HEK293 (cell line): ENCODE data around the gene KDELR1.

Experiments
- CTCF ChIA-PET: fragments of 350-600 bp; formaldehyde crosslinking; extraction: SDS; loops from one replicate; lab custom pipeline; 2021; ENCODE audit warnings: antibody characterized with exemption; lab: Yijun Ruan, JAX
- POLR2A ChIA-PET: fragments of 300-600 bp; formaldehyde crosslinking; extraction: SDS; loops from one replicate; lab custom pipeline; 2020; ENCODE audit warnings: antibody characterized with exemption, inconsistent platforms; lab: Yijun Ruan, JAX
- H3K27ac ChIP-seq: fragments of 200-500 bp; sonication (Bioruptor generic); 2 replicates; pipeline ENCODE4 v1.5.1; 2014; ENCODE audit warnings: low read depth, low read length, control low read depth, inconsistent platforms; ENCODE audit errors: extremely low read depth
- H3K36me3 ChIP-seq, 2 experiments: fragments of 200-500 bp in 1 of 2; sonication (Bioruptor generic) in 1 of 2; 1 replicate in 1 of 2; 2 replicates in 1 of 2; pipeline ENCODE4 v1.5.1; 2014 to 2017; ENCODE audit warnings: inconsistent platforms in 2 of 2, low read length in 2 of 2; ENCODE audit not compliant: control insufficient read depth in 2 of 2, insufficient read depth in 1 of 2
- H3K4me1 ChIP-seq: fragments of 200-500 bp; sonication (Bioruptor generic); 2 replicates; pipeline ENCODE4 v1.5.1; 2014; ENCODE audit warnings: mild to moderate bottlenecking, low read length, inconsistent platforms; ENCODE audit not compliant: control insufficient read depth, insufficient read depth
- H3K4me3 ChIP-seq: 2 replicates; pipeline ENCODE4 v1.5.1; 2011; ENCODE audit warnings: low read depth, mild to moderate bottlenecking, control low read depth, low read length, moderate library complexity
- H3K9me3 ChIP-seq: fragments of 200-500 bp; sonication (Bioruptor generic); 2 replicates; pipeline ENCODE4 v1.5.1; 2014; ENCODE audit warnings: low read depth, low read length, inconsistent platforms; ENCODE audit not compliant: control insufficient read depth, insufficient read depth
- HOXC10 ChIP-seq: sonication (generic); formaldehyde crosslinking; IDR thresholded peaks from 2 replicates; pipeline ENCODE4 v1.8.1; 2023; ENCODE audit warnings: mild to moderate bottlenecking, missing genetic modification reagents
- OSR2 ChIP-seq: fragments of 450-650 bp; formaldehyde crosslinking; IDR thresholded peaks from 2 replicates; pipeline ENCODE4 v1.5.1; 2016; ENCODE audit warnings: missing biosample characterization, missing genetic modification characterization
- PRDM1 ChIP-seq: fragments of 450-650 bp; formaldehyde crosslinking; IDR thresholded peaks from 2 replicates; pipeline ENCODE4; 2016; ENCODE audit warnings: missing biosample characterization, missing genetic modification characterization
- ZBTB1 ChIP-seq: fragments of 450-650 bp; formaldehyde crosslinking; IDR thresholded peaks from 2 replicates; pipeline ENCODE4 v1.5.1; 2016; ENCODE audit warnings: missing biosample characterization, missing genetic modification characterization
- ZBTB8A ChIP-seq: fragments of 450-650 bp; formaldehyde crosslinking; IDR thresholded peaks from 2 replicates; pipeline ENCODE4 v1.5.1; 2016; ENCODE audit warnings: missing biosample characterization, missing genetic modification characterization
- ZIC2 ChIP-seq: fragments of 450-650 bp; formaldehyde crosslinking; IDR thresholded peaks from 2 replicates; pipeline ENCODE4 v1.5.1; 2016; ENCODE audit warnings: missing biosample characterization, missing genetic modification characterization
- ZNF132 ChIP-seq: fragments of 450-650 bp; formaldehyde crosslinking; IDR thresholded peaks from 2 replicates; pipeline ENCODE4 v1.5.1; 2017; ENCODE audit warnings: missing biosample characterization, missing genetic modification characterization, borderline replicate concordance
- ZNF18 ChIP-seq: fragments of 450-650 bp; formaldehyde crosslinking; IDR thresholded peaks from 2 replicates; pipeline ENCODE4 v1.5.1; 2016; ENCODE audit warnings: missing biosample characterization, missing genetic modification characterization
- ZNF214 ChIP-seq: fragments of 450-650 bp; formaldehyde crosslinking; IDR thresholded peaks from 2 replicates; pipeline ENCODE4 v1.5.1; 2017; ENCODE audit warnings: missing biosample characterization, mild to moderate bottlenecking, missing genetic modification characterization, borderline replicate concordance
- ZNF366 ChIP-seq: fragments of 450-650 bp; formaldehyde crosslinking; conservative IDR thresholded peaks from 2 replicates; pipeline ENCODE4 v1.5.1; 2016; ENCODE audit warnings: missing biosample characterization, missing genetic modification characterization
- ZNF530 ChIP-seq: fragments of 450-650 bp; formaldehyde crosslinking; IDR thresholded peaks from 2 replicates; pipeline ENCODE4 v1.5.1; 2016; ENCODE audit warnings: low read depth, missing biosample characterization, missing genetic modification characterization
- ZNF571 ChIP-seq: fragments of 450-650 bp; formaldehyde crosslinking; IDR thresholded peaks from 2 replicates; pipeline ENCODE4 v1.5.0; 2017; ENCODE audit warnings: missing biosample characterization, missing genetic modification characterization
- ZNF768 ChIP-seq: fragments of 450-650 bp; formaldehyde crosslinking; IDR thresholded peaks from 2 replicates; pipeline ENCODE4 v1.5.1; 2018; ENCODE audit warnings: missing biosample characterization, mild to moderate bottlenecking, missing genetic modification characterization
- ZNF791 ChIP-seq: fragments of 450-650 bp; formaldehyde crosslinking; IDR thresholded peaks from 2 replicates; pipeline ENCODE4 v1.5.1; 2016; ENCODE audit warnings: missing biosample characterization, missing genetic modification characterization
- ZSCAN18 ChIP-seq: fragments of 450-650 bp; formaldehyde crosslinking; IDR thresholded peaks from 2 replicates; pipeline ENCODE4 v1.5.1; 2016; ENCODE audit warnings: missing biosample characterization, missing genetic modification characterization

KDELR1 gene

GRCh38 chr19:48342414-48342738 is 49.0 kb downstream of the KDELR1 start:
- no peak overlapping the region for H3K27ac ChIP-seq
- H3K4me3 ChIP-seq = no peak overlapping the region
- H3K4me1 ChIP-seq = no peaks in the 10 kb centered on the region
- ChIA-PET POLR2A (no interaction called here), CTCF (no interaction called here)
- TF ChIP-seq ZNF791 (no peak), ZNF366 (tag by site-specific recombination) (0 out of 2 replicates have a peak, but pooled peaks have one; percentile 9)
- no peaks in the 10 kb centered on the region for H3K9me3 ChIP-seq
- H3K36me3 ChIP-seq = no peaks in the 10 kb centered on the region; a peak in 1 of 3 replicates

- TF ChIP-seq ZNF366 (tag by site-specific recombination) (peak; percentile 62; the same call in 1 of the 2 replicates), HOXC10 (CRISPR knock-in tag) (no peak), ZNF768 (tag by site-specific recombination) (peak; percentile 78; the same call in 1 of the 2 replicates), ZNF530 (tag by site-specific recombination) (no peak), PRDM1 (tag by site-specific recombination) (peak; percentile 77)
- H3K36me3 ChIP-seq = no peaks in the 10 kb centered on the region; a peak in 1 of 3 replicates
- H3K9me3 ChIP-seq = no peaks in the 10 kb centered on the region
- no peak overlapping the region for H3K4me3 ChIP-seq
- H3K4me1 ChIP-seq = no peaks in the 10 kb centered on the region
- ChIA-PET POLR2A (interaction anchor here (0.9 to 1.3 kb wide), 2 partner anchors 9 to 20 kb away, joined by 3 read pairs; a partner anchor contains a TSS), CTCF (interaction anchor here (0.5 to 2.5 kb wide), 4 partner anchors 9 to 50 kb away, joined by 3 to 18 read pairs (median 4); partner anchors contain the start of gene KDELR1)
- H3K27ac ChIP-seq = no peak overlapping the region
Measured at GRCh38 chr19:48341515-48342413, 49.6 kb downstream of the KDELR1 start.

- no peaks in the 10 kb centered on the region for H3K9me3 ChIP-seq
- no peak for TF ChIP-seq ZBTB8A (tag by site-specific recombination)
- no peak for TF ChIP-seq ZNF214 (tag by site-specific recombination)
- TF ChIP-seq ZBTB1 (tag by site-specific recombination) = no peak
- peak; percentile 89 for TF ChIP-seq ZNF18 (tag by site-specific recombination)
- TF ChIP-seq ZIC2 (tag by site-specific recombination) = peak; percentile 87
- no peak for TF ChIP-seq ZNF571 (tag by site-specific recombination)
- no peak for TF ChIP-seq OSR2
- TF ChIP-seq ZSCAN18 = no peak
- no peak for TF ChIP-seq ZNF132 (tag by site-specific recombination)
- no peaks in the 10 kb centered on the region for H3K4me1 ChIP-seq
- ChIA-PET POLR2A (interaction anchor here (0.9 to 1.3 kb wide), 2 partner anchors 8 to 20 kb away, joined by 3 read pairs; a partner anchor contains a TSS), CTCF (interaction anchor here (0.8 to 2.5 kb wide), 5 partner anchors 8 to 50 kb away, joined by 3 to 18 read pairs (median 4); partner anchors contain the start of gene KDELR1)
- H3K27ac ChIP-seq = no peak overlapping the region
- H3K4me3 ChIP-seq = no peak overlapping the region
- H3K36me3 ChIP-seq = no peaks in the 10 kb centered on the region; a peak in 1 of 3 replicates
Measured at GRCh38 chr19:48340995-48341394, 50.4 kb downstream of the KDELR1 start.
